HEK293 (cell line): ENCODE data around the gene MRGPRG.

Experiments
- CTCF ChIA-PET: fragments of 350-600 bp; formaldehyde crosslinking; extraction: SDS; loops from one replicate; lab custom pipeline; 2021; ENCODE audit warnings: antibody characterized with exemption; lab: Yijun Ruan, JAX
- POLR2A ChIA-PET: fragments of 300-600 bp; formaldehyde crosslinking; extraction: SDS; loops from one replicate; lab custom pipeline; 2020; ENCODE audit warnings: antibody characterized with exemption, inconsistent platforms; lab: Yijun Ruan, JAX
- H3K27ac ChIP-seq: fragments of 200-500 bp; sonication (Bioruptor generic); 2 replicates; pipeline ENCODE4 v1.5.1; 2014; ENCODE audit warnings: low read depth, low read length, control low read depth, inconsistent platforms; ENCODE audit errors: extremely low read depth
- H3K36me3 ChIP-seq, 2 experiments: fragments of 200-500 bp in 1 of 2; sonication (Bioruptor generic) in 1 of 2; 1 replicate in 1 of 2; 2 replicates in 1 of 2; pipeline ENCODE4 v1.5.1; 2014 to 2017; ENCODE audit warnings: inconsistent platforms in 2 of 2, low read length in 2 of 2; ENCODE audit not compliant: control insufficient read depth in 2 of 2, insufficient read depth in 1 of 2
- H3K4me1 ChIP-seq: fragments of 200-500 bp; sonication (Bioruptor generic); 2 replicates; pipeline ENCODE4 v1.5.1; 2014; ENCODE audit warnings: mild to moderate bottlenecking, low read length, inconsistent platforms; ENCODE audit not compliant: control insufficient read depth, insufficient read depth
- H3K4me3 ChIP-seq: 2 replicates; pipeline ENCODE4 v1.5.1; 2011; ENCODE audit warnings: low read depth, mild to moderate bottlenecking, control low read depth, low read length, moderate library complexity
- H3K9me3 ChIP-seq: fragments of 200-500 bp; sonication (Bioruptor generic); 2 replicates; pipeline ENCODE4 v1.5.1; 2014; ENCODE audit warnings: low read depth, low read length, inconsistent platforms; ENCODE audit not compliant: control insufficient read depth, insufficient read depth
- CTCF ChIP-seq: fragments of 450-650 bp; formaldehyde crosslinking; IDR thresholded peaks from 2 replicates; pipeline ENCODE4 v1.5.1; 2016; ENCODE audit warnings: missing biosample characterization, missing genetic modification characterization
- EGR2 ChIP-seq: fragments of 450-650 bp; formaldehyde crosslinking; IDR thresholded peaks from 2 replicates; pipeline ENCODE4 v1.5.1; 2016; ENCODE audit warnings: low read depth, missing biosample characterization, missing genetic modification characterization
- GLIS1 ChIP-seq: fragments of 450-650 bp; formaldehyde crosslinking; IDR thresholded peaks from 2 replicates; pipeline ENCODE4 v1.5.1; 2016; ENCODE audit warnings: missing biosample characterization, missing genetic modification characterization
- GLIS2 ChIP-seq: fragments of 450-650 bp; formaldehyde crosslinking; IDR thresholded peaks from 2 replicates; pipeline ENCODE4 v1.5.1; 2016; ENCODE audit warnings: missing biosample characterization, missing genetic modification characterization
- KLF10 ChIP-seq: fragments of 450-650 bp; IDR thresholded peaks from 2 replicates; pipeline ENCODE4 v1.5.1; 2018; ENCODE audit warnings: missing biosample characterization, mild to moderate bottlenecking, missing genetic modification characterization
- KLF7 ChIP-seq: fragments of 450-650 bp; formaldehyde crosslinking; IDR thresholded peaks from 2 replicates; pipeline ENCODE4 v1.5.1; 2016; ENCODE audit warnings: missing biosample characterization, missing genetic modification characterization, borderline replicate concordance
- PRDM10 ChIP-seq: fragments of 450-650 bp; formaldehyde crosslinking; IDR thresholded peaks from 2 replicates; pipeline ENCODE4 v1.5.1; 2016; ENCODE audit warnings: missing biosample characterization, missing genetic modification characterization
- TRIM28 ChIP-seq: IDR thresholded peaks from 2 replicates; pipeline ENCODE4 v1.6.1; 2011; ENCODE audit warnings: low read length, control low read depth, borderline replicate concordance
- ZIC2 ChIP-seq: fragments of 450-650 bp; formaldehyde crosslinking; IDR thresholded peaks from 2 replicates; pipeline ENCODE4 v1.5.1; 2016; ENCODE audit warnings: missing biosample characterization, missing genetic modification characterization
- ZNF175 ChIP-seq: fragments of 450-650 bp; formaldehyde crosslinking; IDR thresholded peaks from 2 replicates; pipeline ENCODE4 v1.5.1; 2016; ENCODE audit warnings: missing biosample characterization, missing genetic modification characterization
- ZNF19 ChIP-seq: fragments of 450-650 bp; formaldehyde crosslinking; IDR thresholded peaks from 2 replicates; pipeline ENCODE4; 2016; ENCODE audit warnings: missing biosample characterization, missing genetic modification characterization, low read depth
- ZNF426 ChIP-seq: fragments of 450-650 bp; formaldehyde crosslinking; IDR thresholded peaks from 2 replicates; pipeline ENCODE4 v1.5.1; 2017; ENCODE audit warnings: missing biosample characterization, missing genetic modification characterization, mild to moderate bottlenecking, inconsistent platforms, moderate library complexity
- ZNF585B ChIP-seq: fragments of 450-650 bp; formaldehyde crosslinking; IDR thresholded peaks from 2 replicates; pipeline ENCODE4 v1.5.1; 2016; ENCODE audit warnings: missing biosample characterization, missing genetic modification characterization
- ZNF658 ChIP-seq: fragments of 450-650 bp; formaldehyde crosslinking; IDR thresholded peaks from 2 replicates; pipeline ENCODE4; 2016; ENCODE audit warnings: missing biosample characterization, missing genetic modification characterization
- ZNF660 ChIP-seq: fragments of 450-650 bp; IDR thresholded peaks from 2 replicates; pipeline ENCODE4 v1.5.1; 2018; ENCODE audit warnings: missing biosample characterization, mild to moderate bottlenecking, missing genetic modification characterization
- ZNF747 ChIP-seq: fragments of 450-650 bp; formaldehyde crosslinking; IDR thresholded peaks from 2 replicates; pipeline ENCODE4 v1.5.1; 2016; ENCODE audit warnings: missing biosample characterization, missing genetic modification characterization
- ZNF843 ChIP-seq: fragments of 450-650 bp; formaldehyde crosslinking; IDR thresholded peaks from 2 replicates; pipeline ENCODE4 v1.5.1; 2016; ENCODE audit warnings: missing biosample characterization, missing genetic modification characterization

The MRGPRG gene

GRCh38 chr11:3197044-3197695 is 21.4 kb downstream of the MRGPRG start:
- no peak overlapping the region for H3K27ac ChIP-seq
- POLR2A ChIA-PET = no interaction called here
- CTCF ChIA-PET = interaction anchor here (2.7 kb wide), 1 partner anchor 160 kb away, joined by 11 read pairs; no protein-coding TSS in a partner anchor
- no peak for TF ChIP-seq CTCF (tag by site-specific recombination)
- no peak for TF ChIP-seq PRDM10 (tag by site-specific recombination)
- no peak for TF ChIP-seq ZNF426 (tag by site-specific recombination)
- no peak for TF ChIP-seq KLF10 (tag by site-specific recombination)
- no peak for TF ChIP-seq ZNF585B (tag by site-specific recombination)
- TF ChIP-seq ZNF843 (tag by site-specific recombination) = no peak
- peak; percentile 11; the same call in 1 of the 2 replicates for TF ChIP-seq ZIC2
- no peak for TF ChIP-seq ZNF658 (tag by site-specific recombination)
- peak; percentile 13; the same call in 1 of the 2 replicates for TF ChIP-seq GLIS2 (tag by site-specific recombination)
- TF ChIP-seq EGR2 (tag by site-specific recombination) = 0 out of 2 replicates have a peak, but pooled peaks have one; percentile 18
- TF ChIP-seq KLF7 = no peak
- no peak for TF ChIP-seq ZNF175 (tag by site-specific recombination)
- TF ChIP-seq ZNF19 = no peak
- peak; percentile 86 for TF ChIP-seq GLIS1 (tag by site-specific recombination)
- no peak for TF ChIP-seq TRIM28
- no peak for TF ChIP-seq ZNF660 (tag by site-specific recombination)
- TF ChIP-seq, all 188 proteins: peak for 4
- Histone ChIP-seq H3K4me1 (no peaks in the 10 kb centered on the region), H3K4me3 (no peak overlapping the region), H3K9me3 (no peaks in the 10 kb centered on the region), H3K36me3 (no peaks in the 10 kb centered on the region)

GRCh38 chr11:3196161-3197043 is 22.2 kb downstream of the MRGPRG start:
- no peak overlapping the region for H3K4me3 ChIP-seq
- ChIA-PET CTCF (interaction anchor here (0.6 to 2.7 kb wide), 6 partner anchors 9 to 159 kb away, joined by 3 to 11 read pairs (median 6); no protein-coding TSS in a partner anchor), POLR2A (no interaction called here)
- H3K36me3 ChIP-seq = no peaks in the 10 kb centered on the region
- no peak overlapping the region for H3K27ac ChIP-seq
- H3K9me3 ChIP-seq = no peaks in the 10 kb centered on the region
- H3K4me1 ChIP-seq = no peaks in the 10 kb centered on the region
- TF ChIP-seq ZIC2 (peak; percentile 96), ZNF747 (tag by site-specific recombination) (no peak)
